HG02571 (cell line): ENCODE data around the gene GSG1L2.

Source experiments
- ATAC-seq: cut with Tn5 transposase; IDR thresholded peaks from one replicate; pipeline ENCODE4 v1.9.1; 2021; ENCODE audit warnings: mild to moderate bottlenecking, moderate library complexity; ENCODE audit not compliant: unreplicated experiment

GSG1L2 gene

DNA sequence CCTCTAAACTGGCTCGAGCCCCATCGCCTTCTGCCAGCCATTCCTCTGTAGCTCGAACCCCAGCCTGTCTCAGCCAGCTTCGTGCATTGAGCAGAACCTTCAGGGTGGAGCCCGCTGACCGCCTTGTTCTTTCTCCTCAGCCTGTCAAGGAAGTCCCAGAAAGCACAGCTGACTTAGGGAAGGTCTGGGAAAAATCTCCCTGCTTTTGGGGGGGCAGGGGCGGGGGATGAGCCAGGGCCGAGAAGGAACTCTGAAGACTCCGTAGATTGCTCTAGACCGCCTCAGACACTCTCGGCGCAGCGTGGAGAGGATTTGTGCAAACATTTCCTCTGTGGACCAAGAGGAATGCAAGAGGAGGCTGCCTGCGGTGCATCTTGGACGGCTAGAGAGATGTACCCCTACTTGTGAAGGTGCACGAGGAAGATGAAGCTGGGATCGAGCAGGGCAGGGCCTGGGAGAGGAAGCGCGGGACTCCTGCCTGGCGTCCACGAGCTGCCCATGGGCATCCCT lies 3.8 kb upstream of the GSG1L2 start, which contains the start of gene GLP2R:
TSS of gene GLP2R (plus strand) at position 284 of the 510 bp plus-strand sequence. CDS start at position 424, 140 bp downstream.
- ATAC-seq: no peak

GRCh38 chr17:9824797-9825338 lies 3.0 kb upstream of the GSG1L2 start:
- ATAC-seq: no peak

DNA sequence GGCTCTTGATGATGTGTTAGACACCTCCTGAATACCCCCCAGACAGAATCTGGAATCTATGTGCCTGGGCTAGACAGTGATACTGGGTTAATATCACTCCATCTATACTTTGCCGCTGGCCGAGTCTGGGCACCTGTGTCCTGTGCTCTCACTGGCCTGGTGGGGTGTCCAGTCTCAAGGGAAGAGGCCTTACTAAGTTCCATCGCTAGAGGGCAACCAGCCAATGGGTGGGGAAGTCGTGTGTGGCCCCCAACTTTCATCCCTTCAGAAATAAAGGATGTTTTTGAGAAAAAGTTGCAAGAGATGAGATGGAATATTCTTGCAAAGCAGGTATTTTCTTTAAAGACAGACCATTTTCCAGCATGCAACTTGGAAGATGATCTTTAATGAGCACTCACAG lies 2.2 kb upstream of the GSG1L2 start:
- ATAC-seq: no peak

DNA sequence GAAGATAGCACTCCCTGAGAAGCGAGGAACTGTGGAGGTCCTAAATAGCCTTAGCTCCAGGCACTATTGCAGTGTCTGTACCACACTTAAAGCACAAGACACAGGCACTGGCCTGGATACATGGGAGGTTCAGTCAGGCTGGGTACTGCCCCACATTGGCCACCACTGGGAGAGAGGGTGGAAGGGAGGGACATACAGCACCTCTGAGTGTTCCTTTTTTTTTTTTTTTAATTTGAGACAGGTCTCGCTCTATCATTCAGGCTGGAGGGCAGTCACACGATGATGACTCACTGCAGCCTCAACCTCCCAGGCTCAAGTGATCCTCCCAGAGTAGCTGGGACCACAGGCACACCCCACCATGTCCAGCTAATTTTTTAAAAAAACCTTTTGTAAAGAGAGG lies 1.4 kb downstream of the GSG1L2 start:
- ATAC-seq: no peak

DNA sequence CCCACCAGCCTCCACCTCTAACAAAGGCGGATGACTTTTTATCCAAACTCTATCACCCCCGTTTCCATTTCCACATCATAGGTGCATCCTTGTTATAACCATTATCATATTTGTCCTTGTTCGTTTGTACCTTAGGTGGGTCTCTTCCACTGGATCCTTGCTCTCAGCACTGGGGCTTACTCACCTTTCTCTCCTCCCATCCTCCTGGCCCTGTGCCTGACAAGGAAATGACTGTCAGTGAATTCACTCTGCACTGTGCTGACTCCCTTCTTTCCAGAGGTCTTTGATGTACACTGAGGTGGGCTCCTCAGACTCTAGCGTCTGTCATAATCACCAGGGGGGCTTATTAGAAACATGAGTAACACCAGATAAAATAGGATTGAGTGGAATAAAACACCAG lies 3.1 kb downstream of the GSG1L2 start:
- ATAC-seq: no peak

DNA sequence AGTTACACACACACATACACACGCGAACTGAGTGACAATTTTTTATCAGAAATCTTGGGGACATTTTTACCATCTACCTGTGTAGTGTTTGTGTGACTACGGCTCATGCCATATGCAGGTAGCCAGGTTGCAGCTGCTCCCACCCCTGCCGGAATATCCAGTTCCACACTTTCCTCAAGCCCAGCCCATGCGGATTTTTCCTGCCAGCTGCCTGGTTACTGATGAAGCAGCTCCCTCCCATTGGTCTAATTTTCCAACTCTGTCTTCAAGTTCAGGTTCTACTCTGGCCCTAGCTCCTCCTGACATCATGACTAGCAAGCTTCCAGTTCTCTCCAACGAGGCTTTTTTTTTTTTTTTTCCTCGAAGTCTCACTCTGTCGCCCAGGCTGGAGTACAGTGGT lies 4.8 kb downstream of the GSG1L2 start:
- ATAC-seq: no peak

GRCh38 chr17:9816472-9816871 lies 5.4 kb downstream of the GSG1L2 start:
- no peak for ATAC-seq

- ATAC-seq: no peak
Measured at GRCh38 chr17:9814337-9814945, 7.4 kb downstream of the GSG1L2 start.

- ATAC-seq: no peak
Measured at GRCh38 chr17:9813166-9813565, 8.7 kb downstream of the GSG1L2 start.

DNA sequence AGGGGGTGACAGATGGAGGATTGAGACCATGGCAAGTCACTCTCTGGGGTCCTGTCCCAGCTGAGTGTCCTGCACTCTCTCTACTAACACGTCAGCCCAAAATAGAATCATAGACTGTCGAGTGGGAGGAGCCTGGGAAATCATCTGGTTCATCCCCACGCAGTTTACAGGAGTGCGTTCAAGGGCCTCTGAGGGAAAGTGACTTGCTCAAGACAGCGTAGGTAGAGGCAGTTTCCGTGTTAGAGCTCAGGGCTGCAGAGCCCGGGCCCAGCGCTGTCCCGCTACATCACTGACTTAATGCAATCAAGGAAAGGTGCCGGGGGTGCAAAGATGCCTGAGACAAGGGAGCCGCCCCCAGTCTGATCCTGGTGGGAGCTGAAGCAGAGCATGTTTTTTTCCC lies 10.3 kb downstream of the GSG1L2 start:
- no peak for ATAC-seq

- ATAC-seq: no peak
Measured at GRCh38 chr17:9811086-9811485, 10.8 kb downstream of the GSG1L2 start.

GRCh38 chr17:9810100-9810949 lies 11.6 kb downstream of the GSG1L2 start:
- no peak for ATAC-seq

- no peak for ATAC-seq
Measured at GRCh38 chr17:9809409-9809808, 12.5 kb downstream of the GSG1L2 start.

- ATAC-seq: no peak
Measured at GRCh38 chr17:9806699-9807098, 15.2 kb downstream of the GSG1L2 start.

DNA sequence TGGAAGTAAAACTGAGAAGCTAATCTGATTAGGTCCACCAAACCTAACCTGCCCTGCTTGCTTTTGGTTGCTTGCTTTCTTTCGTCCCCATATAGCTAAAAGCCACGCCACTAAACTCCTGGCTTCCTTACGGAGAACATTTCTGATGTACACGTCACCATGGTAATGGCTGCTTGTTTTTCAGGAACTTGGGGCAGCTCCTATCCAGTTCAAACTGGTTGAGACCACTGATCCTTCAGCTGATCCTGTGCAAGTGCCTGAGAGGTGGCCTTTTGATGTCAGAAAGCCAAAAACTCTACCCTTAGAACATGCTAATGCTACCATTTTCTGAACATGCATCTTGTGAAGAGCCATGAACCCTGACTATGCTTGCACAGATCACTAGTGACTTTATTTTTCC lies 16.1 kb downstream of the GSG1L2 start:
- no peak for ATAC-seq

- no peak for ATAC-seq
Measured at GRCh38 chr17:9802697-9803096, 19.2 kb downstream of the GSG1L2 start.

- ATAC-seq: no peak
Measured at GRCh38 chr17:9802294-9802693, 19.6 kb downstream of the GSG1L2 start.

DNA sequence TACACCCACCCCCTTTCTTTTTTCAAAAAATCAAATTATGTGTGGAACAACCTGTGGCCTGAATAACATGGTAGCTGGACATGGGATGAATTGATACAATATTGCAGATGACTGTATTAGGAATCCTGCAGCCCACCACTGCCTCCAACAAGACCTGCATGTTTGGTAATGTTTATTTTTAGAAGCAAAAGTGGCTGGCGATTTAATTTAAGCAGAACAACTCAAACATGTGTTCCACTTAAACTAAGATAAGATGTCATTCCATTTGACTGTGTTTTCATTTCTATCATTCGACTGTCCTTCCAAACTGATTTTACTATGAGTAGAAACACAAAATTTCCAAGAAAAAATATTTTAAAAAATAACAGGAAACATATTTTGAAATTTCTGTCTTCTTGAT lies 20.4 kb downstream of the GSG1L2 start:
- no peak for ATAC-seq

GRCh38 chr17:9798724-9799123 lies 23.2 kb downstream of the GSG1L2 start:
- no peak for ATAC-seq

- no peak for ATAC-seq
Measured at GRCh38 chr17:9798008-9798407, 23.9 kb downstream of the GSG1L2 start.

DNA sequence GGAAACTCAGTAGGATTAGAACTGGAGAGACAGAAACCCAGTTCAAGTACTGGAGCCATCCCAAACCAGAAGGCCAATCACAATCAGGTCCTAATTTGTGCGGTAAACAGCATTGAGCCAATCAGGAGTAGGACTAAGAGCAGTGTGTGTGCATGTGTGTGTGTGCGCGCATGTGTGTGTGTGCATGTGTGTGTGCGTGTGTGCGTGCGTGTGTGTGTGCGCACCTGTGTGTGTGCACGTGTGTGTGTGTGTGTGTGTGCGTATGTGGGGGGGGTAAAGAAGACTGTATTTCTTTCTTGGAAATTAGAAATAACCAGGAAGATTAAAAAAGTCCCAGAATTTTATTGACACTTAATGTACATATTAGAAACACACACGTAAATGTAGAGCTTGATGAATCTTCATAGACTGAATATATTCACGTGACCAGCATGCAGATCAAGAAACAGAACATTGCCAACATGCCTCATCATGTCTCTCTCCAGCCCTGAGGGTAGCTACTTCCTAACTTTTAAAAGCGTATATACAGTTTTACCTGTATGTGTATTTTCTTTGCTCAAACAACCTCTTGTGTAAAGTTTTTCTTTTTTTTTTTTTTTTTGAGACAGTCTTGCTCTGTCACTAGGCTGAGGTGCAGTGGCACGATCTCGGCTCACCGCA lies 29.6 kb downstream of the GSG1L2 start:
- no peak for ATAC-seq
